RCC 7860 (cell line): Measurements from ENCODE around the gene TLE5.
"Not testable (repeated sequence)": the region's sequence is repeated elsewhere in the genome, so short reads cannot be mapped to it uniquely, and the experiment has no call there.

Experiments
- DNase-seq: peaks from one replicate; pipeline ENCODE4 v3.0.0-alpha.2; 2015; ENCODE audit warnings: low spot score
- FAIRE-seq: peaks from 2 replicates; lab custom pipeline; 2012; peaks lifted over from hg19 to GRCh38; lab: Jason Lieb, UNC

TLE5 gene

GRCh38 chr19:3027981-3028304, 34.4 kb downstream of the TLE5 start:
- FAIRE-seq (no peak), DNase-seq (no peak)

- no peak for DNase-seq
- FAIRE-seq, result no peak
Measured at GRCh38 chr19:3027292-3027691, 35.0 kb downstream of the TLE5 start.

DNA sequence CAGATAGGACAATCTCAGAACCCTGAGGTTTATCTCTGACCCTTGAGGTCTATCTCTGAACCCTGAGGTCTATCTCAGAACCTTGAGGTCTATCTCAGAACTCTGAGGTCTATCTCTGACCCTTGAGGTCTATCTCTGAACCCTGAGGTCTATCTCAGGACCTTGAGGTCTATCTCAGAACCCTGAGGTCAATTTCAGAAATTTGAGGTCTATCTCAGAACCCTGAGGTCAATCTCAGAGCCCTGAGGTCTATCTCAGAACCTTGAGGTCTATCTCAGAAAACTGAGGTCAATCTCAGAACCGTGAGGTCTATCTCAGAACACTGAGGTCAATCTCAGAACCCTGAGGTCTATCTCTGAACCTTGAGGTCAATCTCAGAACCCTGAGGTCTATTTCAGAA, 35.5 kb downstream of the TLE5 start:
- DNase-seq, result no peak
- FAIRE-seq, result no peak

DNA sequence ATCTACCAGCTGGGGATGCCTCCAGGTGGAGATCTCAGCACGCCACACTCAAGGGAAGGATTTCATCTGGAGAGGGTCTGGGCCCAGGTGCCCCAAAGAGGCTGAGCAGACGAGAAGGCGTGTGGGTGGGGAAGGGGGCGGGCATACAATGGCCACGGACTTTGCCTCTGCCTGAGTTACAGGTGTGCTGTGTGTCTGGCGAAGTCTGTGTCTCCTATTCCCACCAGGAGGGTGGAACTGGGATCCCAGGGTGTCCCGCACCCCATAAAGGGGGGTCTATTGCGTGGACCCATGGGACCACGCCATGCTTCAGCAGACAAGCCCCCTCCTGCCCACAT, 36.8 kb downstream of the TLE5 start:
- DNase-seq (no peak), FAIRE-seq (no peak)

DNA sequence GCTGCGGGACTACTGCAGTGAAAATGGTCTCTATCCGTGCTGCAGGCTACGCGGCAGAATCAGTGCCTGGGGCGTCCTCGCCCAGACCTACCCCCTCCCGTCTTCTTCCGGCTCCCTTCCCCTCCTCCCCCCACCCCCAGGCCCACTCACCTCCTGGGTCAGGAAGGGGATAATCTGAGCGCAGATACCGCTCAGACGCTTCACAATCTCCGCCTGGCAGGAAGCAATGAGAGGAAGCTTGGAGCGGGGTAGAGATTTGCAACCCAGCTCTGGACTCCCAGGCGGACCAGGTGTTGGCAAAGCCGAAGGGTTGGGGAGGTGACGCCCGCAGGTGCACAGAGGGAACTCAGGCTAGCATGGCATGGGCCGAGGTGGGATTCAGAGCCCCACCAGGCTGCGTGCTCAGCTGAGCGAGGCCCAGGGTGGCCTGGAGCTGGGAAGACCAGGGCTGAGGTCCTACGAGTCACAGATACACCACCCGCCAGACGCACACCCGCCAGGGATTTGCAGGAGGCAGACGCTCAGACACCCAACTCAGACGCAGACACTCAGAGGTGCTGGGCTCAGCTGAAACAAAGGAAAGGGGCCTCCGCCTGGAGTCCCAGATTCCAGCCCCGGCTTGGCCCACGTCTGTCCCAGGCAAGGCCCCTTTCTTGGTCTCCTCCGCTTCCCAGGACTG, 37.3 kb downstream of the TLE5 start:
- no peak for DNase-seq
- FAIRE-seq, result no peak

DNA sequence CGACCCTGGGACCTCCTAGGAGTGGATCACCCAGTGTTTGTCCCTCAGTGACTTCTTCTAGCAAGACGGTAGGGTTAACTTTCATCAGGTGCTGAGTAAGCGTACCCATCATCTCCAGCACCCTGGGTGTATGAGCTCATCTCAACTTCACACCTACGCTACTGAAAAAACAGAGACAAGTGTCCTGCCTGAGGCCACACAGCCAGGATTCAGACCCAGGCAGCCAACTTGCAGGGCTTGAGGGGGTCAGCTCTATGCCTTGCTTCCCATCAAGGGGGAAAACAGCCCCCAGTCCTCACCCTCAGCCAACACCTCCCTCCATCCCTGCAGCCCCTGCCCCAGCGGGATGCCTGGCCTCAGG, 37.8 kb downstream of the TLE5 start:
- no peak for FAIRE-seq
- no peak for DNase-seq

GRCh38 chr19:3020321-3020960, 41.9 kb downstream of the TLE5 start:
- DNase-seq, result no peak
- no peak for FAIRE-seq

DNA sequence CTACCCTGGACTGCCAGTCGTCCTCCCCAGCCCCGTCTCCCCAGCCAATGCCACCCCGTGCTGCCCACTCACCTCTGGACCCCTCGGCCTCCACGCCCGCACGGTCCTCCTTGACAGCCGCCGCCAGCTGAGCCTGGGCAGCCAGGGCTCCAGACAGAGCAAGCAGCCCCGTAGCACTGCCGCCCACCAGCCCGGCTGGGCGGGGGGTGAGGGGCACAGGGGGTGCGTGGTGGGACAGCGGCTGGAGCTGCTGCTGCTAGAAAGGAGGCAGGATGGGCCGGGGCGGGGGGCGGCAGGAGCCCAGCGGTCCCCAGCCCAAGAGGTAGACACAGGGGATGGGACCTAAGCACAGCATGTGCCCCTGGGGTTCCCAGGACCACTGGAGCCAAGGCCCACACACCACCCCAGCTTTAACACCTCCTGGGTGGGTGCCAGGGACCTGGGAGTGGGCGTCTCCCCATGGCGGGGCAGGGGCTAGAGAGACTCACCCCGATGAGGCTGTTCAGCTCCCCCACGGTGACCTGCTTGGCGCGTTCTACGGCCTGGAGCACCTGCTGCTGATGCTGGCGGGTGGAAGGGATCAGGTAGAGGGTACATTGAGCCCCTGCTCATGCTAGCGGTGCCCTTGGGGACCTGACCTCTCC, 43.0 kb downstream of the TLE5 start:
- DNase-seq (no peak), FAIRE-seq (no peak)

GRCh38 chr19:3017923-3018322, 44.4 kb downstream of the TLE5 start:
- FAIRE-seq (no peak), DNase-seq (no peak)

- FAIRE-seq, result no peak
Measured at GRCh38 chr19:3015126-3016057, 46.9 kb downstream of the TLE5 start.

DNA sequence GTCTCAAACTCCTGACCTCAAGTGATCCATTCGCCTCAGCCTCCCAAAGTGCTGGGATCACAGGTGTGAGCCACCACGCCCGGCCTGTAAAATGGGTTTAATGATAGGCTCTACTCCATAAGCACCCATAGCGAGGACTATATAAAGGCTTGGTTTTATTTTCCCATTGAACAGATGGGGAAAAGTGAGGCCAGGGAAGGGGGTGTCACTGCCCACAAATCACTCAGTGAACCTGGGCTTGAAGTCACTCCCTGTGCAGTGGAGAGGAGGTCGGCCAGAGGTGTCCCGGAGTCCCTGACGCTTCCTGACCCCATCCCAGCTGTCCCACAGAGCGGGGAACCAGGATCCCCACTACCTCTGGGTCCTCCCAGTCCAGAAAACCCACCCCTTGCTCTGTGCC, 48.2 kb downstream of the TLE5 start:
- FAIRE-seq, result no peak

More at GRCh38 chr19:3015126-3016057, 46.9 kb downstream of the TLE5 start:
- DNase-seq, result no peak

GRCh38 chr19:3013263-3013725, 49.0 kb downstream of the TLE5 start:
- DNase-seq (no peak), FAIRE-seq (no peak)

More for the DNA sequence above, 48.2 kb downstream of the TLE5 start:
- no peak for DNase-seq

DNA sequence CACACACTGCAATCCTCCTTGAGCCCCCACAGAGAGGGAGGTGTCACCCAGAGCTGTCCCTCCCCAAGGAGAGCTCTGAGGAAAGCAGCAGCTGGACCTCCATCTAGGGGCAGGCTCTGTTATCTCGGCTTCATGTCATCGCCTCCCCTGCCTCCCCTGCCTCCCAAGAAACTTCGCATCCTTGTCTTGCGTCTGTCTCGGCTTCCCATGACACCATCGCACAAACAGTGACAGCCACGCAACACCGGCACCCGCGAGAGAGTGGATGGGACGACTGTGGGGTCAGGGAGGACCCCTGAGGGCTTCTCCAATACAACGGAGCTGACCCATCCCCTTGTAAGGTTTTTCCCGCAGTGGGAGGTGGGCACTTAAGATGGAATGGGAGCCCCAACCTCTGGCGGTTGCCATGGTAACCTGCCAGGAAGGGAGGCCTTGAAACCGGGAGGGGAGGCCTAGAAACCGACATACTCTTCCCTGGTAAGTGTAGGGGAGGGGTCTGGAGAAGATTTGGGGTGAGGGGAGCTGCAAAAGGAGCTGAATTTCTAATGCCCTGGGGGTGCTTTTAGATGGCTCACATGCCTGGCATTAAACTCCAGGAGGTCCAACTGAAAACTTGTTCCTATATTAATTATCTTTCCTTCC, 49.6 kb downstream of the TLE5 start:
- DNase-seq (no peak), FAIRE-seq (no peak)

- DNase-seq, FAIRE-seq: not testable (repeated sequence)
Measured at GRCh38 chr19:3012059-3012458, 50.2 kb downstream of the TLE5 start.

DNA sequence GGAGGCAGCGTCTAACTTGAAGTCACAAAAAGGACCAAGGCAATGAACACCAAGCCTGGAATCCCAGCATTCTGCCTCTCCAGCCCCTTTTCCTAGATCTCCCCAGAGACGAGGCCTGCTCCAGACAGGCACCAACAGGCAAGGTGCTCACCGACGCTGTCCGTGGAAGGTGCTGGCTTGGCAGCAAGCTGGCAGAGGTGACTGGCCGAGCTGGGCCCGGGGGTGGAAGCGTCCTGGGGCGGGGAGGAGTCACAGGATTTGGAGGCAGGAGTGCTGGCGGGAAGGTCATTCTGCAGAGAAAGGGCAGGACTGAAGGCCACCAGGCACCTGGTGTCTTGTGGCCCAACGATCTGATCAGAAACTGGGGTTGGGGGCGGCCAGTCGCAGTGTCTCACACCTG, 51.4 kb downstream of the TLE5 start:
- DNase-seq, result no peak
- FAIRE-seq, result no peak

DNA sequence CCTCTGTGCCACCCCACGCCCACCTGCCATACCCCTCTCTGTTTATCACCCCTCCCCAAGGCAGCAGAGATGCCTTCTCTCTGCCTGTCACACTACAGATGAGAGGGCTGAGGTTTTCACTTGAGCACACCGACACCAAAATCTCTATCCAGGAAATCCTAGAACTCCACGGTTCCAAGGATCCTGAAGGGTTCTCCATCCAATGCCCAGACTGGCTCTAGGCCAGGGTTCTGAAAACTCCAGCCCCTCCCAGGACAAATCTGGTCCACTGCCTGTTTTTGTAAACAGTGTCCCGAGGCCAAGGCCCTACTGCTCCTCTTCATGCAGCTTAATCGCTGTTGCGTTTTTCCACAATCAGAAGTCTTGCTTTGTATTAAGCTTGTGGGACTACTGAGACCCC, 53.3 kb downstream of the TLE5 start:
- FAIRE-seq, result no peak
- no peak for DNase-seq

GRCh38 chr19:3007975-3008374, 54.3 kb downstream of the TLE5 start:
- DNase-seq (no peak), FAIRE-seq (no peak)

- FAIRE-seq, result no peak
- no peak for DNase-seq
Measured at GRCh38 chr19:3006075-3006767, 56.1 kb downstream of the TLE5 start.

- no peak for DNase-seq
- no peak for FAIRE-seq
Measured at GRCh38 chr19:3005345-3005744, 57.0 kb downstream of the TLE5 start.

- no peak for DNase-seq
- no peak for FAIRE-seq
Measured at GRCh38 chr19:3004522-3004921, 57.8 kb downstream of the TLE5 start.
